H1 (cell line): ENCODE data around the gene C11orf58. TPM values are rescaled to one million over a fixed set of nuclear protein-coding genes. Genes with fewer than 3 reads are reported as not detected.

Source experiments
- CTCF ChIA-PET: fragments of 300-600 bp; sonication (Branson Sonifier 250); formaldehyde crosslinking; loops from one replicate; lab custom pipeline; 2021; ENCODE audit not compliant: partially characterized antibody; lab: Charles Lee
- POLR2A ChIA-PET: fragments of 300-600 bp; sonication (Branson Sonifier 250); formaldehyde crosslinking; loops from one replicate; lab custom pipeline; 2021; ENCODE audit warnings: inconsistent platforms; ENCODE audit not compliant: partially characterized antibody; lab: Charles Lee
- DNase-seq, 2 experiments: peaks; one replicate each; pipeline versions ENCODE4 v3.0.0 to v3.0.0-alpha.2; 2010 to 2022; ENCODE audit warnings: low spot score in 2 of 2, low read depth in 1 of 2, mixed read lengths in 1 of 2
- FAIRE-seq: peaks from 2 replicates; lab custom pipeline; 2011; peaks lifted over from hg19 to GRCh38; lab: Jason Lieb, UNC
- H2AFZ ChIP-seq: 2 replicates; pipeline ENCODE4 v1.8.1; 2012; ENCODE audit warnings: low read length, inconsistent platforms
- H2AK5ac ChIP-seq: 2 replicates; pipeline ENCODE4 v1.6.1; 2013; ENCODE audit warnings: low read depth, low read length
- H2BK120ac ChIP-seq: replicated peaks from 2 replicates; pipeline ENCODE3; 2013; ENCODE audit warnings: low read depth, low read length, inconsistent platforms
- H2BK12ac ChIP-seq: 2 replicates; pipeline ENCODE4 v1.6.1; 2013; ENCODE audit warnings: low read depth, low read length
- H2BK15ac ChIP-seq: 2 replicates; pipeline ENCODE4 v1.6.1; 2013; ENCODE audit warnings: low read length
- H2BK20ac ChIP-seq: 2 replicates; pipeline ENCODE4 v1.6.1; 2013; ENCODE audit warnings: low read length
- H2BK5ac ChIP-seq: 2 replicates; pipeline ENCODE4 v1.6.1; 2013; ENCODE audit warnings: low read depth, low read length
- H3K14ac ChIP-seq: 2 replicates; pipeline ENCODE4 v1.6.1; 2013; ENCODE audit warnings: inconsistent platforms; ENCODE audit not compliant: insufficient read length
- H3K18ac ChIP-seq: 2 replicates; pipeline ENCODE4 v1.6.1; 2013; ENCODE audit warnings: low read length; ENCODE audit errors: extremely low read depth
- H3K23ac ChIP-seq: 2 replicates; pipeline ENCODE4 v1.6.1; 2013; ENCODE audit warnings: inconsistent platforms; ENCODE audit not compliant: insufficient read length
- H3K23me2 ChIP-seq: 2 replicates; pipeline ENCODE4 v1.6.1; 2013; ENCODE audit warnings: low read depth, low read length
- H3K27ac ChIP-seq: 2 replicates; pipeline ENCODE4 v1.6.1; 2011; ENCODE audit warnings: low read depth, low read length, inconsistent platforms
- H3K27me3 ChIP-seq, 4 experiments: replicated peaks in 1 of 4; 1 replicate in 1 of 4; 2 replicates in 3 of 4; pipeline versions ENCODE4 v1.6.1 to v1.8.1; 2011 to 2013; ENCODE audit warnings: low read length in 3 of 4, mild to moderate bottlenecking in 3 of 4, inconsistent platforms in 2 of 4, mixed read lengths in 2 of 4, moderate library complexity in 1 of 4; ENCODE audit not compliant: control insufficient read depth in 3 of 4, insufficient read depth in 3 of 4; ENCODE audit errors: extremely low read depth in 1 of 4
- H3K36me3 ChIP-seq, 4 experiments: 2 replicates each; pipeline versions ENCODE4 v1.6.1 to v1.8.1; 2011 to 2013; ENCODE audit warnings: mild to moderate bottlenecking in 4 of 4, low read length in 3 of 4, moderate library complexity in 2 of 4, control low read depth in 1 of 4, inconsistent platforms in 1 of 4; ENCODE audit not compliant: insufficient read depth in 4 of 4, control insufficient read depth in 2 of 4
- H3K4ac ChIP-seq: replicated peaks from 2 replicates; pipeline ENCODE3; 2013; ENCODE audit warnings: low read length, low read depth, mixed read lengths, inconsistent platforms; ENCODE audit not compliant: insufficient read length
- H3K4me1 ChIP-seq, 4 experiments: replicated peaks in 1 of 4; 1 replicate in 1 of 4; 2 replicates in 3 of 4; pipeline versions ENCODE4 v1.6.1 to v1.8.1; 2011 to 2013; ENCODE audit warnings: low read length in 3 of 4, inconsistent platforms in 2 of 4, mixed read lengths in 1 of 4; ENCODE audit not compliant: insufficient read depth in 4 of 4, control insufficient read depth in 3 of 4
- H3K4me2 ChIP-seq, 2 experiments: 2 replicates each; pipeline versions ENCODE4 v1.6.1 to v1.8.1; 2011 to 2013; ENCODE audit warnings: low read depth in 2 of 2, low read length in 2 of 2, control low read depth in 1 of 2, inconsistent platforms in 1 of 2, mild to moderate bottlenecking in 1 of 2; ENCODE audit not compliant: insufficient read depth in 1 of 2
- H3K4me3 ChIP-seq, 4 experiments: fragments of 200-600, 300-600 bp in 1 of 4; sonication (generic), shearing (Covaris generic), sonication (Bioruptor Twin) in 1 of 4; 2 replicates each; pipeline versions ENCODE4 v1.5.1 to v1.8.1; 2011 to 2016; ENCODE audit warnings: low read length in 4 of 4, low read depth in 3 of 4, control low read depth in 2 of 4, inconsistent platforms in 2 of 4, mild to moderate bottlenecking in 2 of 4, mixed read lengths in 1 of 4, moderate library complexity in 1 of 4; ENCODE audit not compliant: insufficient read depth in 2 of 4; ENCODE audit errors: extremely low read depth in 1 of 4
- H3K56ac ChIP-seq: replicated peaks from 2 replicates; pipeline ENCODE3; 2013; ENCODE audit warnings: low read depth, mild to moderate bottlenecking, mixed read lengths, low read length, inconsistent platforms; ENCODE audit not compliant: insufficient read length
- H3K79me1 ChIP-seq: 2 replicates; pipeline ENCODE4 v1.6.1; 2013; ENCODE audit warnings: low read depth, low read length, control low read depth
- H3K79me2 ChIP-seq, 2 experiments: 2 replicates each; pipeline versions ENCODE4 v1.6.1 to v1.8.1; 2012 to 2013; ENCODE audit warnings: low read length in 2 of 2, mild to moderate bottlenecking in 2 of 2, inconsistent platforms in 1 of 2; ENCODE audit not compliant: insufficient read depth in 2 of 2, control insufficient read depth in 1 of 2
- H3K9ac ChIP-seq, 4 experiments: replicated peaks in 1 of 4; 1 replicate in 1 of 4; 2 replicates in 3 of 4; pipeline versions ENCODE4 v1.6.1 to v1.8.1; 2011 to 2013; ENCODE audit warnings: low read depth in 3 of 4, low read length in 3 of 4, control low read depth in 2 of 4, mild to moderate bottlenecking in 2 of 4, moderate library complexity in 2 of 4, inconsistent platforms in 1 of 4; ENCODE audit errors: extremely low read depth in 1 of 4
- H3K9me3 ChIP-seq, 2 experiments: 2 replicates each; pipeline versions ENCODE4 v1.6.1 to v1.8.1; 2012 to 2013; ENCODE audit warnings: mild to moderate bottlenecking in 2 of 2, moderate library complexity in 2 of 2, control low read depth in 1 of 2, inconsistent platforms in 1 of 2, low read depth in 1 of 2, low read length in 1 of 2, mixed read lengths in 1 of 2; ENCODE audit not compliant: insufficient read depth in 2 of 2
- H4K20me1 ChIP-seq, 2 experiments: replicated peaks in 1 of 2; 2 replicates each; pipeline versions ENCODE3 to v1.8.1; 2011 to 2013; ENCODE audit warnings: inconsistent platforms in 2 of 2, low read length in 2 of 2, mild to moderate bottlenecking in 1 of 2; ENCODE audit not compliant: insufficient read depth in 2 of 2, control insufficient read depth in 1 of 2
- H4K5ac ChIP-seq: 2 replicates; pipeline ENCODE4 v1.6.1; 2013; ENCODE audit warnings: low read length, low read depth, mixed read lengths, inconsistent platforms; ENCODE audit not compliant: insufficient read length
- H4K8ac ChIP-seq: 2 replicates; pipeline ENCODE4 v1.8.0; 2013; ENCODE audit warnings: mild to moderate bottlenecking, moderate library complexity, low read length, inconsistent platforms; ENCODE audit not compliant: insufficient read depth; ENCODE audit errors: extremely low read depth
- H4K91ac ChIP-seq: replicated peaks from 2 replicates; pipeline ENCODE3; 2013; ENCODE audit warnings: low read length, mixed read lengths, inconsistent platforms; ENCODE audit not compliant: insufficient read length
- ASH2L ChIP-seq: fragments of 200-600, 300-600 bp; sonication (generic); IDR thresholded peaks from one replicate; pipeline ENCODE4 v1.7.1; 2017; ENCODE audit warnings: low read length
- CBX8 ChIP-seq: fragments of 300-800, 300-1000 bp; sonication (generic); IDR thresholded peaks from 2 replicates; pipeline ENCODE4 v1.7.1; 2016; ENCODE audit warnings: low read depth, low read length, borderline replicate concordance
- CREB1 ChIP-seq: IDR thresholded peaks from 2 replicates; pipeline ENCODE4 v1.6.1; 2012; ENCODE audit warnings: inconsistent platforms
- CTCF ChIP-seq, 3 experiments: IDR thresholded peaks; 1 replicate in 2 of 3; 2 replicates in 1 of 3; pipeline versions ENCODE4 v1.5.1 to v1.6.1; 2011; ENCODE audit warnings: low read length in 3 of 3, mild to moderate bottlenecking in 3 of 3, inconsistent platforms in 2 of 3, low read depth in 1 of 3, moderate library complexity in 1 of 3; ENCODE audit not compliant: insufficient read depth in 1 of 3; ENCODE audit errors: control extremely low read depth in 1 of 3
- E2F6 ChIP-seq: IDR thresholded peaks from 2 replicates; pipeline ENCODE4 v1.6.1; 2012; ENCODE audit warnings: inconsistent platforms
- EP300 ChIP-seq, 2 experiments: IDR thresholded peaks; 1 replicate in 1 of 2; 2 replicates in 1 of 2; pipeline ENCODE4 v1.6.1; 2011 to 2012; ENCODE audit warnings: low read depth in 2 of 2, low read length in 2 of 2, mild to moderate bottlenecking in 2 of 2, borderline replicate concordance in 1 of 2, inconsistent platforms in 1 of 2, moderate library complexity in 1 of 2
- MAFK ChIP-seq: IDR thresholded peaks from 2 replicates; pipeline ENCODE4 v1.6.1; 2012; ENCODE audit warnings: low read depth, mild to moderate bottlenecking, improper control_type of control experiment, low read length
- RFX5 ChIP-seq: IDR thresholded peaks from 2 replicates; pipeline ENCODE4 v1.6.1; 2011; ENCODE audit warnings: low read depth, low read length, improper control_type of control experiment, borderline replicate concordance
- SIN3A ChIP-seq, 2 experiments: IDR thresholded peaks in 1 of 2; conservative IDR thresholded peaks in 1 of 2; 2 replicates each; pipeline ENCODE4 v1.6.1; 2011 to 2012; ENCODE audit warnings: low read length in 2 of 2, improper control_type of control experiment in 1 of 2, low read depth in 1 of 2, mild to moderate bottlenecking in 1 of 2
- SIX5 ChIP-seq: IDR thresholded peaks from 2 replicates; pipeline ENCODE4 v1.6.1; 2011; ENCODE audit warnings: mild to moderate bottlenecking, low read depth, low read length
- SP1 ChIP-seq: IDR thresholded peaks from 2 replicates; pipeline ENCODE4 v1.6.1; 2011; ENCODE audit warnings: low read depth, low read length
- TCF12 ChIP-seq: IDR thresholded peaks from 2 replicates; pipeline ENCODE4 v1.6.1; 2011; ENCODE audit warnings: low read depth, mild to moderate bottlenecking, low read length
- TEAD4 ChIP-seq: IDR thresholded peaks from 2 replicates; pipeline ENCODE4 v1.6.1; 2012; ENCODE audit warnings: low read depth, low read length, inconsistent platforms, mixed read lengths
- polyA plus RNA-seq, 7 experiments: library from polyadenylated mRNA; depleted of rRNA in 3 of 7; stranded (reverse) in 5 of 7; unstranded in 2 of 7; fragments of >200 nt in 5 of 7; fragments of 200-250 nt in 2 of 7; gene quantifications; 1 replicate in 5 of 7; 2 replicates in 1 of 7; 4 replicates in 1 of 7; pipeline versions ENCODE4 v1.2.1 to v1.2.3, GENCODE V29; 2011 to 2013; ENCODE audit warnings: missing spikeins in 2 of 7, mixed read lengths in 2 of 7
- total RNA-seq: library from RNA; stranded (reverse); fragmentation: NEBNext Ultra II Directional; extraction: Animal tissue kit (Norgen Biotek cat#: 25700); gene quantifications from 2 replicates; pipeline ENCODE4 v1.2.1, GENCODE V29; 2021

Gene C11orf58
- total and polyA plus RNA-seq, 2 of the 8 experiments (the other 6 are each of a cell fraction or from before 2014, with no cell fraction given) = 70.7 to 181 TPM

DNA sequence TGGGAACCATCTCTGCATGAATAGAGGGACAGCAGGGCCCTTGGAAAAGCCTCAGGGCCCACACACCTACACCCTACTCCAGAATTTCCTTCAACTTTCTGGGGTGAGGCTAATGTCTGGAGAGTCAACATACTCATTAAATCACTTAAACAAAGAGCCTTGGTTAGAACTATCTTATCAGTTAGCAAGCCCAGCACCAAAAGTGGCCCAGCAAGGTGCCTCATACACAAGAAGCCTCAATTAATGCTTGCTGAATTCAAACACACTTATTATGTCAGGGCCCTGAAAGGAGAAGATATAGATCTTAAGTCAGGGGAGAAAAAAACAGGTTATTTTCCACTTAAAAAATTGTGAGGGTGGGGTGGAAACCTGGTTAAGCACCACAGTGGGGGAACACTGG is 61.4 kb downstream of the C11orf58 start:
- no peak overlapping the region for H4K5ac ChIP-seq
- no peak overlapping the region for H3K4ac ChIP-seq
- DNase-seq = no peak
- no peak overlapping the region for H3K56ac ChIP-seq
- H3K79me1 ChIP-seq = no peaks in the 10 kb centered on the region
- no peak overlapping the region for H2BK12ac ChIP-seq
- H3K9ac ChIP-seq = no peak overlapping the region
- H2BK20ac ChIP-seq = no peak overlapping the region
- no peak overlapping the region for H2BK5ac ChIP-seq
- H3K4me2 ChIP-seq = no peak overlapping the region
- H3K36me3 ChIP-seq = peaks cover 0 to 4% (median 0%) of the 10 kb centered on the region in 4 experiments; a peak in 3 of 8 replicates
- no peaks in the 10 kb centered on the region for H4K20me1 ChIP-seq
- POLR2A ChIA-PET = no interaction called here
- H2BK15ac ChIP-seq = no peak overlapping the region
- H3K4me3 ChIP-seq = no peak overlapping the region
- no peaks in the 10 kb centered on the region for H3K27me3 ChIP-seq
- H4K8ac ChIP-seq = no peak overlapping the region
- no peaks in the 10 kb centered on the region for H3K79me2 ChIP-seq
- H3K23ac ChIP-seq = no peak overlapping the region
- no peak overlapping the region for H3K14ac ChIP-seq
- CTCF ChIA-PET = interaction anchor here (2.8 to 3.5 kb wide), 4 partner anchors 10 to 263 kb away, joined by 17 to 28 read pairs (median 22); no protein-coding TSS in a partner anchor
- H2AFZ ChIP-seq = no peak overlapping the region
- FAIRE-seq = no peak
- no peak overlapping the region for H2BK120ac ChIP-seq
- H3K9me3 ChIP-seq = no peaks in the 10 kb centered on the region
- H4K91ac ChIP-seq = no peak overlapping the region
- no peaks in the 10 kb centered on the region for H3K23me2 ChIP-seq
- H3K4me1 ChIP-seq = no peaks in the 10 kb centered on the region
- no peak overlapping the region for H3K27ac ChIP-seq
- H3K18ac ChIP-seq = no peak overlapping the region
- H2AK5ac ChIP-seq = no peak overlapping the region
- TF ChIP-seq E2F6 = no peak
- no peak for TF ChIP-seq RFX5
- TF ChIP-seq TEAD4 = no peak
- no peak for TF ChIP-seq EP300 (IDR thresholded peaks at IDR 0.05; ENCODE audit: borderline replicate concordance in 1 of 2, low read depth in 2 of 2, low read length in 2 of 2)
- no peak for TF ChIP-seq SIN3A (conservative IDR thresholded peaks at IDR 0.05 in 1 of 2, IDR thresholded peaks at IDR 0.05 in 1 of 2; ENCODE audit: low read depth in 1 of 2, low read length in 2 of 2)
- no peak for TF ChIP-seq TCF12
- TF ChIP-seq SP1 = no peak
- no peak for TF ChIP-seq SIX5
- no peak for TF ChIP-seq MAFK
- TF ChIP-seq CTCF (IDR thresholded peaks at IDR 0.05; ENCODE audit: control extremely low read depth in 1 of 3, insufficient read depth in 1 of 3, low read depth in 1 of 3, low read length in 3 of 3) = no peak
- no peak for TF ChIP-seq CBX8
- no peak for TF ChIP-seq ASH2L
- TF ChIP-seq CREB1 = no peak
